ENCODE results near the gene SLC8A3. TPM values are rescaled to one million over a fixed set of nuclear protein-coding genes. Genes with fewer than 3 reads are reported as not detected.
A peak's percentile ranks its signal among the peaks of the same experiment; 100 is the strongest.

SLC8A3 gene
- total and polyA plus RNA-seq, 9 of the 15 experiments (the other 6 are each of a cell fraction or from before 2014, with no cell fraction given): not detected

DNA sequence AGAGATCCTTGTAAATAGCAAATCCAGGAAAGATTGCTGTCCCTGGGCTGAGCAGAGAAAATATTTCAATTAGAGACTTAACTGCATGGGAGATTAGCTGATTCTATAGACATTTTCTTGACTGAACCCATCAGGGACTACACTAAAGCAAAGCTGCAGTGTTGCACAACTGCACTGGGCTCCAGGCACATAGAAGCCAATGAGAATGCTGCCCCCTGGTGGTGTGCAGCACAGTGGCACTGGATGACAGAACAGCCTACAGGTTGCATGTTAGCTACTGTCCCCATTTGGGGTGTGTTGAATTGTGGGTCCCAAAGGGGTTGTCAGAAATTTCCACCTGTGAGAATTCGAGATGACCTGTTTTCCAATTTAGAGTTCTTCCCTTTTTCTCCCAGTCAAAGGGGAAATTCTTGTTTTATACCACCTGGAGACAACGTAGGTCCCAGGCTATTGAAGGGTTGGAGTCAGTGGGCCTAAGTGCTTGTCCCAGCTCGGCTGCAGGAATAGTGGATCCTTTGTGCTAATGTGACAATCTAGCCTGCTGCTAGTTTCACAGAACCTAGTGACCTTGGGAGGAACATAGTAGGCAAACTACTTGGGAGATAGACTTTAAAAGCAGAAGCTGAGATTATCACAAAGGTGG, 114.7 kb downstream of the SLC8A3 start (continued):
- TF ChIP-seq ZZZ3 (IDR thresholded peaks at IDR 0.05) (no peak), HNRNPUL1 (IDR thresholded peaks at IDR 0.05; ENCODE audit: low read length) (no peak), HMBOX1 (IDR thresholded peaks at IDR 0.05) (no peak), USF2 (CRISPR knock-in tag; IDR thresholded peaks at IDR 0.05) (no peak), CCAR2 (IDR thresholded peaks at IDR 0.05; ENCODE audit: low read depth, low read length) (no peak), BCL6 (CRISPR knock-in tag; IDR thresholded peaks at IDR 0.05) (no peak), CTCFL (IDR thresholded peaks at IDR 0.05; ENCODE audit: borderline replicate concordance, insufficient read depth, low read depth, low read length, poor library complexity, severe bottlenecking) (no peak), RAD21 (CRISPR knock-in tag; conservative IDR thresholded peaks at IDR 0.05 in 1 of 2, IDR thresholded peaks at IDR 0.05 in 1 of 2) (peak; percentile 37 to 64; a peak in 3 of 4 replicates), CEBPB (tag; IDR thresholded peaks at IDR 0.05) (peak; percentile 95), RNF2 (IDR thresholded peaks at IDR 0.05) (no peak), NCOA1 (IDR thresholded peaks at IDR 0.05; ENCODE audit: low read depth) (no peak), CBFB (CRISPR knock-in tag; IDR thresholded peaks at IDR 0.05) (no peak), ZNF217 (CRISPR knock-in tag; IDR thresholded peaks at IDR 0.05) (no peak), ZNF79 (CRISPR knock-in tag; IDR thresholded peaks at IDR 0.05; ENCODE audit: low read depth) (no peak), PHB2 (IDR thresholded peaks at IDR 0.05; ENCODE audit: low read depth) (no peak), POU5F1 (IDR thresholded peaks at IDR 0.05; ENCODE audit: borderline replicate concordance, low read depth, low read length, partially characterized antibody) (no peak), GABPB2 (CRISPR knock-in tag; conservative IDR thresholded peaks at IDR 0.05) (no peak)
- TF ChIP-seq, protein P1, sequence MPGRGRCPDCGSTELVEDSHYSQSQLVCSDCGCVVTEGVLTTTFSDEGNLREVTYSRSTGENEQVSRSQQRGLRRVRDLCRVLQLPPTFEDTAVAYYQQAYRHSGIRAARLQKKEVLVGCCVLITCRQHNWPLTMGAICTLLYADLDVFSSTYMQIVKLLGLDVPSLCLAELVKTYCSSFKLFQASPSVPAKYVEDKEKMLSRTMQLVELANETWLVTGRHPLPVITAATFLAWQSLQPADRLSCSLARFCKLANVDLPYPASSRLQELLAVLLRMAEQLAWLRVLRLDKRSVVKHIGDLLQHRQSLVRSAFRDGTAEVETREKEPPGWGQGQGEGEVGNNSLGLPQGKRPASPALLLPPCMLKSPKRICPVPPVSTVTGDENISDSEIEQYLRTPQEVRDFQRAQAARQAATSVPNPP (IDR thresholded peaks at IDR 0.05; ENCODE audit: borderline replicate concordance, insufficient read depth, insufficient read length): no peak
- TF ChIP-seq, protein P2, sequence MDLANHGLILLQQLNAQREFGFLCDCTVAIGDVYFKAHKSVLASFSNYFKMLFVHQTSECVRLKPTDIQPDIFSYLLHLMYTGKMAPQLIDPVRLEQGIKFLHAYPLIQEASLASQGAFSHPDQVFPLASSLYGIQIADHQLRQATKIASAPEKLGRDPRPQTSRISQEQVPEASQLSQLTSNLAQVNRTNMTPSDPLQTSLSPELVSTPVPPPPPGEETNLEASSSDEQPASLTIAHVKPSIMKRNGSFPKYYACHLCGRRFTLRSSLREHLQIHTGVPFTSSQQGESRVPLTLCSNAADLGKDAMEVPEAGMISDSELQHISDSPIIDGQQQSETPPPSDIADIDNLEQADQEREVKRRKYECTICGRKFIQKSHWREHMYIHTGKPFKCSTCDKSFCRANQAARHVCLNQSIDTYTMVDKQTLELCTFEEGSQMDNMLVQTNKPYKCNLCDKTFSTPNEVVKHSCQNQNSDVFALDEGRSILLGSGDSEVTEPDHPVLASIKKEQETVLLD (IDR thresholded peaks at IDR 0.05): no peak
- TF ChIP-seq, protein P3, sequence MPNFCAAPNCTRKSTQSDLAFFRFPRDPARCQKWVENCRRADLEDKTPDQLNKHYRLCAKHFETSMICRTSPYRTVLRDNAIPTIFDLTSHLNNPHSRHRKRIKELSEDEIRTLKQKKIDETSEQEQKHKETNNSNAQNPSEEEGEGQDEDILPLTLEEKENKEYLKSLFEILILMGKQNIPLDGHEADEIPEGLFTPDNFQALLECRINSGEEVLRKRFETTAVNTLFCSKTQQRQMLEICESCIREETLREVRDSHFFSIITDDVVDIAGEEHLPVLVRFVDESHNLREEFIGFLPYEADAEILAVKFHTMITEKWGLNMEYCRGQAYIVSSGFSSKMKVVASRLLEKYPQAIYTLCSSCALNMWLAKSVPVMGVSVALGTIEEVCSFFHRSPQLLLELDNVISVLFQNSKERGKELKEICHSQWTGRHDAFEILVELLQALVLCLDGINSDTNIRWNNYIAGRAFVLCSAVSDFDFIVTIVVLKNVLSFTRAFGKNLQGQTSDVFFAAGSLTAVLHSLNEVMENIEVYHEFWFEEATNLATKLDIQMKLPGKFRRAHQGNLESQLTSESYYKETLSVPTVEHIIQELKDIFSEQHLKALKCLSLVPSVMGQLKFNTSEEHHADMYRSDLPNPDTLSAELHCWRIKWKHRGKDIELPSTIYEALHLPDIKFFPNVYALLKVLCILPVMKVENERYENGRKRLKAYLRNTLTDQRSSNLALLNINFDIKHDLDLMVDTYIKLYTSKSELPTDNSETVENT (CRISPR knock-in tag; IDR thresholded peaks at IDR 0.05): no peak
